Osteocyte (in vitro differentiated cells): ENCODE results near the gene CD300C. TPM values are rescaled to one million over a fixed set of nuclear protein-coding genes. Genes with fewer than 3 reads are reported as not detected.

Experiments used
- DNase-seq: peaks from one replicate; pipeline ENCODE4 v3.0.0; 2021; ENCODE audit warnings: mixed read lengths; ENCODE audit not compliant: unreplicated experiment; ENCODE audit errors: extremely low spot score
- H3K27ac Mint-ChIP-seq: one replicate; pipeline ENCODE4 v1.8.0; 2021; ENCODE audit warnings: mild to moderate bottlenecking, mixed read lengths; ENCODE audit not compliant: unreplicated experiment
- H3K27me3 Mint-ChIP-seq: one replicate; pipeline ENCODE4 v1.8.0; 2021; ENCODE audit warnings: mixed read lengths; ENCODE audit not compliant: unreplicated experiment
- H3K36me3 Mint-ChIP-seq: one replicate; pipeline ENCODE4 v1.8.0; 2021; ENCODE audit warnings: mixed read lengths; ENCODE audit not compliant: unreplicated experiment
- H3K4me1 Mint-ChIP-seq: one replicate; pipeline ENCODE4 v1.8.0; 2021; ENCODE audit warnings: mixed read lengths; ENCODE audit not compliant: unreplicated experiment
- H3K4me3 Mint-ChIP-seq: one replicate; pipeline ENCODE4 v1.8.0; 2021; ENCODE audit warnings: mild to moderate bottlenecking, moderate library complexity, mixed read lengths; ENCODE audit not compliant: unreplicated experiment
- H3K9me3 Mint-ChIP-seq: one replicate; pipeline ENCODE4 v1.8.0; 2021; ENCODE audit warnings: mixed read lengths; ENCODE audit not compliant: unreplicated experiment
- total RNA-seq: library from RNA; stranded (reverse); gene quantifications from 2 replicates; pipeline ENCODE4 v1.2.1, GENCODE V29; 2021
- TF ChIP-seq, protein P1 (sequence below): fragments of 200-600 bp; sonication (generic); IDR thresholded peaks from 2 replicates; pipeline ENCODE4 v1.5.0; 2021; ENCODE audit warnings: antibody characterized with exemption, mild to moderate bottlenecking, moderate library complexity

The CD300C gene
- total RNA-seq, 1 donor from 2014 or later: not detected

DNA sequence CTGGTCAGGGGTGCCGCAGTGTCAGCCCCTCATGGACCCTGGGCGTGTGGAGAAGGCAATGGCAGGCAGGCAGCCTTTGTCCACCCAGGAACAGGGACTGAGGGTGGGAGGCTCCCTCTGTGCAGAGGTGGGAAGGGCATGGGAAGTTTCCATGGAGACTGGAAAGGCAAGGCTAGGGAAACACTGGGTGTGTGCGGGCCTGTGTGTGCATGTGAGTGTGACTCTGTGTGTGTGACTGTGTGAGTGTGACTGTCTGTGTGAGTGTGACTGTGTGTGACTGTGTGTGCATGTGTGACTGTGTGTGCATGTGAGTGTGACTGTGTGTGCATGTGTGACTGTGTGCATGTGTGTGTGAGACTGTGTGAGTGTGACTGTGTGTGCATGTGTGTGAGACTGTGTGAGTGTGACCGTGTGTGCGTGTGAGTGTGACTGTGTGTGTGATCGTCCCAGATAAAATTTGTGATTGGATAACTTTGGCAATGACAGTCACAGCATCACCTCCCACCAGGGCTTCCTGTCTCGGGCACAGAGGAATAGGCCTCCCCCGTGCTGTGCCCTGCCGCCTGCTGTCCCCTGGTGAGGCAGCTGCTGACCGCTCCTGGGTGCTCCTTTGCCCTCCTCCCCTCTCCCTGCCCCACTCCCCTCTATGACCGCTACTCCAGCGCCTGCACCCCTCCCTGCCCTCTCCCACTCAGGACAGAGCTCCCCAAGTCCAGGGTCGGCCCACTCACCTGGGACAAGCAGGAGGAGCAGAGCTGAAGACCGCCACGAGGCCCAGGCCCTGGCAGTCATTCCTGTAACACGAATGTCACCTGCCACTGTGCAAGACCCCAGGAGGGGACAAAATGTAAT, 698 bp downstream of the CD300C start:
- H3K9me3 Mint-ChIP-seq: no peaks in the 10 kb centered on the region
- no peak for DNase-seq
- no peaks in the 10 kb centered on the region for H3K4me1 Mint-ChIP-seq
- no peak overlapping the region for H3K27ac Mint-ChIP-seq
- peaks cover 3% of the 10 kb centered on the region for H3K27me3 Mint-ChIP-seq
- H3K4me3 Mint-ChIP-seq: no peak overlapping the region
- TF ChIP-seq, protein P1, sequence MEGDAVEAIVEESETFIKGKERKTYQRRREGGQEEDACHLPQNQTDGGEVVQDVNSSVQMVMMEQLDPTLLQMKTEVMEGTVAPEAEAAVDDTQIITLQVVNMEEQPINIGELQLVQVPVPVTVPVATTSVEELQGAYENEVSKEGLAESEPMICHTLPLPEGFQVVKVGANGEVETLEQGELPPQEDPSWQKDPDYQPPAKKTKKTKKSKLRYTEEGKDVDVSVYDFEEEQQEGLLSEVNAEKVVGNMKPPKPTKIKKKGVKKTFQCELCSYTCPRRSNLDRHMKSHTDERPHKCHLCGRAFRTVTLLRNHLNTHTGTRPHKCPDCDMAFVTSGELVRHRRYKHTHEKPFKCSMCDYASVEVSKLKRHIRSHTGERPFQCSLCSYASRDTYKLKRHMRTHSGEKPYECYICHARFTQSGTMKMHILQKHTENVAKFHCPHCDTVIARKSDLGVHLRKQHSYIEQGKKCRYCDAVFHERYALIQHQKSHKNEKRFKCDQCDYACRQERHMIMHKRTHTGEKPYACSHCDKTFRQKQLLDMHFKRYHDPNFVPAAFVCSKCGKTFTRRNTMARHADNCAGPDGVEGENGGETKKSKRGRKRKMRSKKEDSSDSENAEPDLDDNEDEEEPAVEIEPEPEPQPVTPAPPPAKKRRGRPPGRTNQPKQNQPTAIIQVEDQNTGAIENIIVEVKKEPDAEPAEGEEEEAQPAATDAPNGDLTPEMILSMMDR: no peak
- H3K36me3 Mint-ChIP-seq: no peaks in the 10 kb centered on the region

DNA sequence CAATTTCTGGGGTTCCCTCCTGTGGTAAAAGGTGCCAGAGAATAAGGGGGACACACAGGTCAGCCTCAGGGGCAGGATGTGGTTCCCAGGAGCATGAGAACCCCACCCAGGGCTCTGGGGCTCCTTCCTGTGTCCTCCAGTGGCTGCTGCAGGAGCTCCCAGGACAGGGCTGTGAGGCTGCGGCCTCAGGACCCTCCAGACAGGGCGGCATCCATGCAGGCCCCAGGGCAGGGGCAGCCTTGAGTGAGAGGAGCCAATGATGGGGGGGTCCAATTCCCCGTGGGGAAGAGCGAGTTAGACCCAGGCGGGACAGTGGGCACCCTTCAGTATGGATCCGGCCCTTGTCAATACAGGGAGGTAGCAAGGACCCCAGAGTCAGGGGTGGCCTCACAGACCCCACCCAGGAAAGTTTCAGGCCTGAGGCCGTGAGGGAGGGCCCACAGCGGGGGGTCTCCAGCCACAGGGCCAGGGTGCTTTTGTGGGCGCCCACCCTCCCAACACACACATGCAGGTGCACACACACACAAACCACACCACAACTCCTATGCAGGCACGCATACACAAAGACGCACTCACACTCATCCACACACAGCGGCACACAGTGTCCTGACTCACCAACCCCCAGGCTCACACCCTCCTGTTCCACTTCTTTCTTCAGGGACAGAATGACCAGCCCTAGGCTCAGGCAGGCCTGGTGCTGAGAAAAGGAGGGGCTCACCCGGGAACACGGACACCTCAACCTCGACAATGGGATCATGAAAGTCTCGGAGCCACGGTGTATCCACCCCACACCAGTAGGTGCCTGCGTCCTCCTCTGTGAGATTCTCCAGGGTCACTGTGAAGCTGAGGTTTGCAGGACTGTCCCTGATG, 1.8 kb downstream of the CD300C start:
- Mint-ChIP-seq H3K4me1 (no peaks in the 10 kb centered on the region), H3K4me3 (no peak overlapping the region), H3K36me3 (no peaks in the 10 kb centered on the region), H3K9me3 (no peaks in the 10 kb centered on the region), H3K27me3 (peaks cover 3% of the 10 kb centered on the region), H3K27ac (no peak overlapping the region)
- TF ChIP-seq, protein P1: no peak
- no peak for DNase-seq

DNA sequence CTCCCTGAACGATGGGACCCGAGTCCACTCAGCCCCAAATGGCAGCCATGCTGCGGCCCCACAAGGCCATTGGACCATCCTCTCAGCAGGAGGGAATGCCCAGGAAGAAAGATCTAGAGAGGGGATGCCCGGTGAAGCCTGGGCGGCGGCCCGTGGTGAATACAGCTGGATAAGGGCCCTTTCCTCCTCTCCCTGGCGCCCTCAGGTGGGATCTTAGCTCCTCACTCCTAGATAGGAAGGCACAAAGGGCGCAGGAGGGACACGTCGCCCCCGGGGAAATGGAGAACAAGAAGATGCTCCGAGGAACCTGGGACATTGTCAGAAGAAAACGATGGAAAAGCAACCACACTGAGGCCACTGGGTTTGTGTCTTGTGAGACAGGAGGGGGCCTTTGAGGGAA, 2.5 kb downstream of the CD300C start:
- TF ChIP-seq, protein P1: no peak
- no peaks in the 10 kb centered on the region for H3K4me1 Mint-ChIP-seq
- no peaks in the 10 kb centered on the region for H3K9me3 Mint-ChIP-seq
- peaks cover 3% of the 10 kb centered on the region for H3K27me3 Mint-ChIP-seq
- no peaks in the 10 kb centered on the region for H3K36me3 Mint-ChIP-seq
- no peak overlapping the region for H3K4me3 Mint-ChIP-seq
- no peak overlapping the region for H3K27ac Mint-ChIP-seq
- DNase-seq: no peak

DNA sequence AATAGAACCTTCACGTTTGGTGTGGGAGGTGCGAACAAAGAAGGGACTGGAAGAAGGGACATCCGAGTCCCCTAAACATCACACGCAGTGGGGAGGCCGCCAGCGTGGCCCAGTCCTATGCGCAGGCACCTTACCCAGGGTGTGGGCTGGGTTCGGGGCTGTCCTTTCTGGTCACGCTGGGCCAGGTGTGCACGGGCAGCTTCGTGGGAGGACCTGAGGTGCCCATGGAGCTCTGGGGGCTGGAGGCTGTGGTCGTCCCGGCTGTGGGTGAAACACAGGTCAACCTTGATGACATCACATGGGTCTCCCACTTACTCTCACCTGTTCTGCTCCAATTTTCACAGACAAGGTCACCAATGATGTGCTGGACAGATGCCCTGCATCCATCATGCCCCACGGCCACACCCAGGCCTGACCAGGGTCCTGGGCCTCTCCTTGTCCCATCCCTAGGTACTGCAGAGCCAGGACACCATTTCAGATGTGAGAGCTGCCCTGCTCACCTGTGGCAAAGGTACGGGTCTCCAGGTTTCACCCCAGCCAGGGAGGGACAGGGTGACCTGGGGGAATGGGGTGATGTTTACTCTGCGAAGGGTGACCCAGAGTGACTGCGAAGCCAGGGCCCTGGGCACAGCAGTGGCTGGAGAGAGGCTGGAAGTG, 3.1 kb downstream of the CD300C start:
- TF ChIP-seq, protein P1: no peak
- Mint-ChIP-seq H3K36me3 (no peaks in the 10 kb centered on the region), H3K4me1 (no peaks in the 10 kb centered on the region), H3K4me3 (no peak overlapping the region), H3K9me3 (no peaks in the 10 kb centered on the region), H3K27ac (no peak overlapping the region), H3K27me3 (peaks cover 3% of the 10 kb centered on the region)
- no peak for DNase-seq
